Measurements from ENCODE around the gene GARS1.
"Not testable (repeated sequence)": the region's sequence is repeated elsewhere in the genome, so short reads cannot be mapped to it uniquely, and the experiment has no call there.

DNA sequence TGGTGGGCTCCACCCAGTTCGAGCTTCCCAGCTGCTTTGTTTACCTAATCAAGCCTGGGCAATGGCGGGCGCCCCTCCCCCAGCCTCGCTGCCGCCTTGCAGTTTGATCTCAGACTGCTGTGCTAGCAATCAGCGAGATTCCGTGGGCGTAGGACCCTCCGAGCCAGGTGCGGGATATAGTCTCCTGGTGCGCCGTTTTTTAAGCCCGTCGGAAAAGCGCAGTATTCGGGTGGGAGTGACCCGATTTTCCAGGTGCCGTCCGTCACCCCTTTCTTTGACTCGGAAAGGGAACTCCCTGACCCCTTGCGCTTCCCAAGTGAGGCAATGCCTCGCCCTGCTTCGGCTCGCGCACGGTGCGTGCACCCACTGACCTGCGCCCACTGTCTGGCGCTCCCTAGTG is 47.6 kb downstream of the GARS1 start:
- not testable (repeated sequence) for TF ChIP-seq POLR2AphosphoS5 (IDR thresholded peaks at IDR 0.05; ENCODE audit: borderline replicate concordance, low read depth, low read length); EZH2 (IDR thresholded peaks at IDR 0.05)

All from SK-N-MC (cell line).